Psoas muscle (tissue), 8 donors: ENCODE measurements around the gene PRR36. TPM values are rescaled to one million over a fixed set of nuclear protein-coding genes. Genes with fewer than 3 reads are reported as not detected.
A peak's percentile ranks its signal among the peaks of the same experiment; 100 is the strongest.

ENCODE experiments used
- ATAC-seq, 4 donors: fragments of 200-7000 bp; cut with Tn5 transposase; one replicate each; pipeline ENCODE4 v1.9.1; 2020; ENCODE audit warnings: moderate library complexity in 3 of 4, mild to moderate bottlenecking in 2 of 4
- DNase-seq, 2 donors: peaks; one replicate each; pipeline ENCODE4 v3.0.0-alpha.2; 2020
- H3K27ac ChIP-seq: fragments of 200-600 bp; one replicate; pipeline ENCODE4 v1.8.0; 2022
- H3K27me3 ChIP-seq, 3 donors: fragments of 200-600 bp in 1 of 3; one replicate each; pipeline versions ENCODE4 v1.6.1 to v1.8.0; 2013 to 2022; ENCODE audit warnings: low read length in 2 of 3, mild to moderate bottlenecking in 2 of 3, moderate library complexity in 1 of 3; ENCODE audit not compliant: insufficient read depth in 3 of 3
- H3K36me3 ChIP-seq, 2 donors: fragments of 200-600 bp in 1 of 2; one replicate each; pipeline versions ENCODE4 v1.6.1 to v1.8.0; 2013 to 2022; ENCODE audit warnings: low read depth in 1 of 2, mild to moderate bottlenecking in 1 of 2, moderate library complexity in 1 of 2; ENCODE audit not compliant: insufficient read depth in 1 of 2
- H3K4me1 ChIP-seq: fragments of 200-600 bp; one replicate; pipeline ENCODE4 v1.8.0; 2022
- H3K4me3 ChIP-seq: fragments of 200-600 bp; one replicate; pipeline ENCODE4 v1.8.0; 2022; ENCODE audit warnings: mild to moderate bottlenecking
- H3K9me3 ChIP-seq: fragments of 200-600 bp; one replicate; pipeline ENCODE4 v1.8.0; 2022
- WGBS, 3 donors: extraction: QIAGEN DNeasy Blood & Tissue Kit; methylation state at CpG; one replicate each; pipeline versions ENCODE4 v1.1.6 to v1.1.7; 2013; 5-methylcytosine and 5-hydroxymethylcytosine counted together
- intact Hi-C, 2 donors: fragments of 100-400 bp; cut with DNase I; formaldehyde crosslinking; loops; one replicate each; pipeline versions ENCODE4 v1.11.0 to v1.14.2; 2022
- polyA plus RNA-seq, 3 donors: library from polyadenylated mRNA; stranded (reverse); fragments of 200-250 nt; gene quantifications; one replicate each; pipeline ENCODE4 v1.2.3, GENCODE V29; 2013
- total RNA-seq, 4 donors: library from RNA; stranded (reverse); fragmentation: NEBNext Ultra II Directional in 2 of 4; extraction: Animal tissue kit (Norgen Biotek cat#: 25700) in 2 of 4; gene quantifications; one replicate each; pipeline versions ENCODE4 v1.2.1 to v1.2.4, GENCODE V29; 2021 to 2023
- TF ChIP-seq, protein P1 (sequence below): fragments of 200-600 bp; IDR thresholded peaks from one replicate; pipeline ENCODE4 v1.8.0; 2022; ENCODE audit warnings: antibody characterized with exemption
- donor health status: healthy with polysubstance abuse.
- donor health status: DM: no; HTN: no; CAD: no; lungs with moderate emphysema.
- donor health status: Bipolar disorder and iron deficiency.
- donor health status: healthy.
- donor health status: DM: yes; HTN: yes; CAD: no.
- donor health status: DM: no; HTN: no; CAD: no.
- donor health status: DM: no; HTN: no; CAD: no.
- donor health status: DM: yes; HTN: yes; CAD: no.

Gene PRR36
- total and polyA plus RNA-seq, 7 donors: not detected

DNA sequence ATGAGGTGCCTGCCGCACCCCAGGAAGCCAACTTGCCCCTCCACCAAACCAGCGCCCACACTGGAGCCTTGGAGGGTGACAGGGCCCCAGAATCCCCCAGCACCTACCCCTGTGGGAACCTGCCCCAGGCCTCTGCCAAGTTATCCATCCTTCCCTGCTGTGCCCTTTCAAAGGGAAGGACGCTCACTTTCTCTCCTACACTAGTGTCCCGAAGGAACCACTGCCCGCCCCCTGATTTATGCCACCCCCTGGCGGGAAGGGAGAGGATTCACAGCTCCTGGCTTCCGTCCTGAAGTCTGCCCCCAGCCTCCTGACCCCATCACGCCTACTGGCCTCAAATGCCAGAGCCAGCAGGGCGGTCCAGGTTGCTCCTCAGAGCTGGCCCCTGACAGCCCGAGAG is 42.7 kb downstream of the PRR36 start:
- Histone ChIP-seq H3K4me1 (no peaks in the 10 kb centered on the region), H3K27ac (no peak overlapping the region), H3K27me3 (no peaks in the 10 kb centered on the region), H3K9me3 (no peaks in the 10 kb centered on the region), H3K4me3 (no peak overlapping the region), H3K36me3 (no peaks in the 10 kb centered on the region)
- ATAC-seq (no peak), DNase-seq (no peak)
- TF ChIP-seq, protein P1, sequence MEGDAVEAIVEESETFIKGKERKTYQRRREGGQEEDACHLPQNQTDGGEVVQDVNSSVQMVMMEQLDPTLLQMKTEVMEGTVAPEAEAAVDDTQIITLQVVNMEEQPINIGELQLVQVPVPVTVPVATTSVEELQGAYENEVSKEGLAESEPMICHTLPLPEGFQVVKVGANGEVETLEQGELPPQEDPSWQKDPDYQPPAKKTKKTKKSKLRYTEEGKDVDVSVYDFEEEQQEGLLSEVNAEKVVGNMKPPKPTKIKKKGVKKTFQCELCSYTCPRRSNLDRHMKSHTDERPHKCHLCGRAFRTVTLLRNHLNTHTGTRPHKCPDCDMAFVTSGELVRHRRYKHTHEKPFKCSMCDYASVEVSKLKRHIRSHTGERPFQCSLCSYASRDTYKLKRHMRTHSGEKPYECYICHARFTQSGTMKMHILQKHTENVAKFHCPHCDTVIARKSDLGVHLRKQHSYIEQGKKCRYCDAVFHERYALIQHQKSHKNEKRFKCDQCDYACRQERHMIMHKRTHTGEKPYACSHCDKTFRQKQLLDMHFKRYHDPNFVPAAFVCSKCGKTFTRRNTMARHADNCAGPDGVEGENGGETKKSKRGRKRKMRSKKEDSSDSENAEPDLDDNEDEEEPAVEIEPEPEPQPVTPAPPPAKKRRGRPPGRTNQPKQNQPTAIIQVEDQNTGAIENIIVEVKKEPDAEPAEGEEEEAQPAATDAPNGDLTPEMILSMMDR: no peak
- WGBS, 3 donors: 65 to 73% (median 66%) methylated on average over 10 of the region's 10 CpGs
- intact Hi-C loops: no loop called here

DNA sequence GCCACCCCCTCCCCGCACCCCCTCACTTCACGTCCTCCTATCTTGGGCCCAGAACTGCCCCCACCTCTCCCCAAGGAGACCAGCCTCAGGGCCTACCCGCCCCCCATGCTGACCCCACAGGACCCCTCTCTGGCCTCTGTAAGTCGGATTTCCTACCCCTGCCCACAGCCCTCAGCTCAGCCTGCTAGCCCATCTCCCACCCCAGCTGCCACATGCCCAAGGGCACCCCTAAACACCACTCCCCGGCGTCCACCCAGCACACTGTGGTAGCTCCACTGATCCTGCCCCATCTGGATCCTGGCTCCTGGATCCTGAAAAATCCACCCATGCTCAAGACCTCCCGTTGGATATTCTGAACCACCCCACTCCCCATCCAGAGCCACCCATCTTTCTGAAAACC is 43.4 kb downstream of the PRR36 start:
- no peak overlapping the region for H3K27ac ChIP-seq
- DNase-seq: peak in 1 of 2 donors; percentile 13
- intact Hi-C loops: no loop called here
- H3K36me3 ChIP-seq: no peaks in the 10 kb centered on the region
- 31 to 37% (median 33%) methylated on average over 5 to 7 of the region's 7 CpGs for WGBS, 3 donors
- no peaks in the 10 kb centered on the region for H3K4me1 ChIP-seq
- H3K4me3 ChIP-seq: peak overlapping the region; percentile 73
- H3K9me3 ChIP-seq: no peaks in the 10 kb centered on the region
- TF ChIP-seq, protein P1: no peak
- H3K27me3 ChIP-seq: peaks cover 0 to 4% (median 0%) of the 10 kb centered on the region in 3 donors
- no peak for ATAC-seq

DNA sequence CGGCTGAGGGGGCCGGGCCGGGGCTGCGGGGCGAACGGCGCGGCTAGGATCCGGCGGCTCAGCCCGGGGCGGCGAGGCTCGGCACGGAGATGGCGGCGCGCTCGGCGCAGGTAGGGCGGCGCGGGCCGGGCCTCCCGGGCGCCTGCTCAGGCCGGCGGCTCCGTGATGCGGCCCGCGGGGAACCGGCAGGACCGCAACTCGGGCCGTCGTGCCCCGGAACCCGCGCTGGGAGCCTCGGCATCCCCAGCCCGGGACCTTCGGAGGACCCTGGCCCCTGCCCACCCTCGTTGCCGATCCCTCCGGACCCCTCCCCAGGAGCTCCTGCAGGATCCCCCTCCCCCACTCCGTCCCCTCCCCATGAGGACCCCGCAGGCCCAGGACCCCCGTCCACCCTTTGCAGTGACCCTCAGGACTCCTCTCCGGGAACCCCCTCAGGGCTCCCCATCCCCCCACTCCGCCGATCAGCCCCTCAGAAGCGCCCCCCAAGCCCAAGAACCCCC is 43.9 kb downstream of the PRR36 start:
- Histone ChIP-seq H3K4me1 (no peaks in the 10 kb centered on the region), H3K36me3 (no peaks in the 10 kb centered on the region), H3K4me3 (peak overlapping the region; percentile 73), H3K27ac (no peak overlapping the region), H3K9me3 (no peaks in the 10 kb centered on the region), H3K27me3 (peaks cover 0 to 8% (median 0%) of the 10 kb centered on the region in 3 donors)
- intact Hi-C loops: no loop called here
- WGBS, 3 donors: 0 to 2% (median 1%) methylated on average over 8 to 53 of the region's 53 CpGs
- peak; percentile 35 to 68 for DNase-seq
- TF ChIP-seq, protein P1: no peak
- ATAC-seq: no peak

DNA sequence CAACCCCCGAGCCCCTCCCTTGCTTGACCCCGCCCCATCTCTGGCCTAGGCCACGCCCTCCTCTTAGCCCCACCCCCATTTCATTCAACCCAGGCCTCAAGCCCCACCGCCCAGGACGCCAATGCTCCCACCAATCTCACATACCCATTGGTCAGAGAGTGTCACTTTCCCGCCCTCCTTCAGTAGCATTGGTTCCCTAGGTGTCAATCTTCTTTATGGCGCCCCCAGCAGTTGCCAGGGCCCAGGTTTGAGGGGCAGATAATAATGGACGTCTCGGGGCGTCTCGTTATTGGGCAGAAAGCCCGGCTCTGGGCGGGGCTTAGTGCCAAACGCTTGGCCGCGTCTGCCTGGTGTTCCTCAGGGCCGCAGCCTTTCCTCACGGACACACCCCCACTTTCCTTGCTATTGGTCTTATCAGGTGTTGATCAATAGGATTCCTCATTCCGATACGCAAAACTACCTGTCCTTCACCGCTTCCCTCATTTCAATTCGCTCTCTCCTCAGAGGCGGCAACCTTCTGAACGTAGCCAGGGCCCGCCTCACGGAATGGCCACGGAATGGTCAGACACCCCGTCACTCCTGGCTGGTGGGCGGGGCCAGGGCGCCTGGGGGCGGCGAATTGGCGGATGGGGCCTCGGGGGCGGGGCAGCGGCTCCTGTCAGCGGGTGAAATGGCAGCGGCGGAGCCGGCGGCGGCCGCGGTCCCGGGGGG is 44.5 kb downstream of the PRR36 start, which contains the start of gene EVI5L:
EVI5L (plus strand) TSS at position 658 of the 711 bp plus-strand sequence. CDS start 16,325 bp downstream, outside the sequence.
- H3K27ac ChIP-seq: peak within 1 kb of the TSS; percentile 13
- 0 to 1% (median 1%) methylated on average over 30 to 45 of the region's 45 CpGs for WGBS, 3 donors
- peaks cover 0 to 13% (median 0%) of the 10 kb centered on the region in 3 donors for H3K27me3 ChIP-seq
- intact Hi-C loops: no loop called here
- TF ChIP-seq, protein P1: no peak
- H3K9me3 ChIP-seq: no peaks in the 10 kb centered on the region
- H3K36me3 ChIP-seq: no peaks in the 10 kb centered on the region
- peak within 1 kb of the TSS; percentile 73 for H3K4me3 ChIP-seq
- H3K4me1 ChIP-seq: no peaks in the 10 kb centered on the region
- ATAC-seq (peak; percentile 91 to 94 (median 92)), DNase-seq (peak; percentile 99)
